H9 (cell line): Measurements from ENCODE around the gene THOP1. TPM values are rescaled to one million over a fixed set of nuclear protein-coding genes. Genes with fewer than 3 reads are reported as not detected.

ENCODE experiments used
- DNase-seq: peaks from one replicate; pipeline ENCODE4 v3.0.0-alpha.2; 2017
- H2AFZ ChIP-seq: one replicate; pipeline ENCODE4 v1.6.1; 2013; ENCODE audit warnings: mild to moderate bottlenecking, low read length, control low read depth, moderate library complexity
- H2AK5ac ChIP-seq: 2 replicates; pipeline ENCODE4 v1.6.1; 2013; ENCODE audit warnings: low read length, control low read depth, mixed read lengths; ENCODE audit not compliant: insufficient read length
- H2BK120ac ChIP-seq: one replicate; pipeline ENCODE4 v1.6.1; 2013; ENCODE audit warnings: low read depth, mild to moderate bottlenecking, low read length, control low read depth, inconsistent platforms; ENCODE audit not compliant: poor library complexity, severe bottlenecking
- H2BK12ac ChIP-seq: 2 replicates; pipeline ENCODE4 v1.6.1; 2013; ENCODE audit warnings: low read length, control low read depth, mixed read lengths, low read depth; ENCODE audit not compliant: insufficient read length
- H2BK15ac ChIP-seq: 2 replicates; pipeline ENCODE4 v1.6.1; 2013; ENCODE audit warnings: low read depth, low read length, control low read depth
- H2BK20ac ChIP-seq: one replicate; pipeline ENCODE4 v1.6.1; 2013; ENCODE audit warnings: low read depth, mild to moderate bottlenecking, low read length, control low read depth, inconsistent platforms; ENCODE audit not compliant: poor library complexity, severe bottlenecking
- H2BK5ac ChIP-seq: 2 replicates; pipeline ENCODE4 v1.6.1; 2013; ENCODE audit warnings: low read length, control low read depth, mixed read lengths; ENCODE audit not compliant: insufficient read length
- H3K14ac ChIP-seq: 2 replicates; pipeline ENCODE4 v1.6.1; 2013; ENCODE audit warnings: low read length, control low read depth; ENCODE audit not compliant: insufficient read depth
- H3K18ac ChIP-seq: 2 replicates; pipeline ENCODE4 v1.6.1; 2013; ENCODE audit warnings: low read depth, mild to moderate bottlenecking, mixed read lengths, low read length, control low read depth; ENCODE audit not compliant: insufficient read length
- H3K23ac ChIP-seq: 2 replicates; pipeline ENCODE4 v1.6.1; 2013; ENCODE audit warnings: low read length, control low read depth, mixed read lengths, low read depth; ENCODE audit not compliant: insufficient read length
- H3K23me2 ChIP-seq: 2 replicates; pipeline ENCODE4 v1.6.1; 2013; ENCODE audit warnings: low read depth, mild to moderate bottlenecking, mixed read lengths, low read length, control low read depth; ENCODE audit not compliant: insufficient read length, poor library complexity, severe bottlenecking
- H3K27ac ChIP-seq: 2 replicates; pipeline ENCODE4 v1.5.1; 2013; ENCODE audit warnings: low read length, control low read depth, mixed read lengths, low read depth; ENCODE audit not compliant: insufficient read length
- H3K27me3 ChIP-seq: 2 replicates; pipeline ENCODE4 v1.6.1; 2013; ENCODE audit warnings: low read length, control low read depth, inconsistent platforms; ENCODE audit not compliant: insufficient read depth
- H3K4ac ChIP-seq: 2 replicates; pipeline ENCODE4 v1.6.1; 2013; ENCODE audit warnings: low read depth, mild to moderate bottlenecking, control low read depth, inconsistent platforms, low read length, moderate library complexity
- H3K4me1 ChIP-seq: 2 replicates; pipeline ENCODE4 v1.6.1; 2013; ENCODE audit warnings: low read length, control low read depth, inconsistent platforms; ENCODE audit not compliant: insufficient read depth
- H3K4me2 ChIP-seq: 2 replicates; pipeline ENCODE4 v1.6.1; 2013; ENCODE audit warnings: low read length, control low read depth, mixed read lengths; ENCODE audit not compliant: insufficient read length, insufficient read depth
- H3K56ac ChIP-seq: 2 replicates; pipeline ENCODE4 v1.6.1; 2013; ENCODE audit warnings: low read depth, mild to moderate bottlenecking, mixed read lengths, low read length, control low read depth; ENCODE audit not compliant: insufficient read length
- H3K79me1 ChIP-seq: 2 replicates; pipeline ENCODE4 v1.6.1; 2013; ENCODE audit warnings: low read depth, mild to moderate bottlenecking, moderate library complexity, low read length, control low read depth, inconsistent platforms; ENCODE audit not compliant: insufficient read depth, poor library complexity, severe bottlenecking
- H3K79me2 ChIP-seq: 2 replicates; pipeline ENCODE4 v1.6.1; 2013; ENCODE audit warnings: low read length, control low read depth, inconsistent platforms; ENCODE audit not compliant: insufficient read depth
- H3K9ac ChIP-seq: 2 replicates; pipeline ENCODE4 v1.6.1; 2013; ENCODE audit warnings: low read length, control low read depth, mixed read lengths; ENCODE audit not compliant: insufficient read length; ENCODE audit errors: extremely low read depth
- H3K9me3 ChIP-seq: one replicate; pipeline ENCODE4 v1.6.1; 2013; ENCODE audit warnings: low read depth, low read length, inconsistent platforms; ENCODE audit not compliant: control insufficient read depth
- H3T11ph ChIP-seq: one replicate; pipeline ENCODE4 v1.6.1; 2013; ENCODE audit warnings: mild to moderate bottlenecking, low read length, control low read depth, inconsistent platforms
- H4K20me1 ChIP-seq: one replicate; pipeline ENCODE4 v1.6.1; 2013; ENCODE audit not compliant: control insufficient read depth, insufficient read length, insufficient read depth
- H4K5ac ChIP-seq: 2 replicates; pipeline ENCODE4 v1.6.1; 2013; ENCODE audit warnings: low read depth, mild to moderate bottlenecking, mixed read lengths, low read length, control low read depth; ENCODE audit not compliant: insufficient read length
- H4K8ac ChIP-seq: replicated peaks from 2 replicates; pipeline ENCODE4 v1.6.1; 2013; ENCODE audit warnings: low read length, control low read depth, mixed read lengths, low read depth; ENCODE audit not compliant: insufficient read length
- H4K91ac ChIP-seq: 2 replicates; pipeline ENCODE4 v1.6.1; 2013; ENCODE audit warnings: low read depth, mild to moderate bottlenecking, moderate library complexity, mixed read lengths, low read length, control low read depth; ENCODE audit not compliant: insufficient read length
- H3K27ac Mint-ChIP-seq, 3 experiments: 2 replicates in 2 of 3; 3 replicates in 1 of 3; pipeline ENCODE4 v1.8.0; 2020 to 2021; ENCODE audit warnings: mixed read lengths in 3 of 3, mild to moderate bottlenecking in 1 of 3, moderate library complexity in 1 of 3
- H3K27me3 Mint-ChIP-seq: 2 replicates; pipeline ENCODE4 v1.8.0; 2021; ENCODE audit warnings: low read depth, mild to moderate bottlenecking, moderate library complexity, mixed read lengths
- H3K36me3 Mint-ChIP-seq, 3 experiments: 2 replicates in 2 of 3; 3 replicates in 1 of 3; pipeline ENCODE4 v1.8.0; 2020 to 2021; ENCODE audit warnings: low read depth in 3 of 3, mixed read lengths in 3 of 3; ENCODE audit not compliant: insufficient read depth in 1 of 3
- H3K4me1 Mint-ChIP-seq, 2 experiments: 2 replicates each; pipeline ENCODE4 v1.8.0; 2020; ENCODE audit warnings: mixed read lengths in 2 of 2
- H3K4me3 Mint-ChIP-seq, 2 experiments: 2 replicates in 1 of 2; 3 replicates in 1 of 2; pipeline ENCODE4 v1.8.0; 2020 to 2021; ENCODE audit warnings: mild to moderate bottlenecking in 2 of 2, mixed read lengths in 2 of 2, moderate library complexity in 1 of 2
- H3K9me3 Mint-ChIP-seq, 2 experiments: 2 replicates in 1 of 2; 3 replicates in 1 of 2; pipeline ENCODE4 v1.8.0; 2020; ENCODE audit warnings: mild to moderate bottlenecking in 2 of 2, mixed read lengths in 2 of 2, moderate library complexity in 1 of 2
- CTCF ChIP-seq: fragments of 200-600 bp; sonication (generic); conservative IDR thresholded peaks from 3 replicates; pipeline ENCODE4 v1.8.0; 2021; ENCODE audit warnings: antibody characterized with exemption, mild to moderate bottlenecking
- WGBS: extraction: QIAGEN DNeasy Blood & Tissue Kit; methylation state at CpG from one replicate; pipeline ENCODE4 v1.1.7; 2013; ENCODE audit warnings: missing lambda C conversion rate, low lambda C conversion rate, mixed read lengths; ENCODE audit not compliant: insufficient read length; ENCODE audit errors: extremely low coverage; 5-methylcytosine and 5-hydroxymethylcytosine counted together
- total RNA-seq: library from RNA; stranded (reverse); gene quantifications from 2 replicates; pipeline ENCODE4 v1.2.1, GENCODE V29; 2021

Gene THOP1
- total RNA-seq, 1 experiment from 2014 or later: 150 TPM

GRCh38 chr19:2799273-2800020, 14.1 kb downstream of the THOP1 start:
- Histone ChIP-seq H4K20me1 (no peaks in the 10 kb centered on the region), H3K23ac (no peak overlapping the region), H3K56ac (no peak overlapping the region), H3K18ac (no peak overlapping the region), H3T11ph (no peak overlapping the region), H4K91ac (no peak overlapping the region), H3K79me2 (no peaks in the 10 kb centered on the region), H2BK12ac (no peak overlapping the region), H3K79me1 (peaks cover 4% of the 10 kb centered on the region), H3K4me2 (no peak overlapping the region), H3K9me3 (no peaks in the 10 kb centered on the region), H3K23me2 (no peaks in the 10 kb centered on the region), H2BK20ac (no peak overlapping the region), H3K14ac (no peak overlapping the region), H4K8ac (no peak overlapping the region), H2AFZ (no peak overlapping the region), H3K27me3 (no peaks in the 10 kb centered on the region), H2BK5ac (no peak overlapping the region), H3K4me1 (no peaks in the 10 kb centered on the region), H2BK15ac (no peak overlapping the region), H3K27ac (no peak overlapping the region), H2BK120ac (no peak overlapping the region), H2AK5ac (no peak overlapping the region), H3K9ac (no peak overlapping the region), H3K4ac (no peak overlapping the region), H4K5ac (no peak overlapping the region)
- Mint-ChIP-seq H3K36me3 (peaks cover 37 to 85% (median 82%) of the 10 kb centered on the region in 3 experiments), H3K4me3 (no peak overlapping the region), H3K4me1 (peaks cover 0 to 2% of the 10 kb centered on the region in 2 experiments; a peak in 1 of 4 replicates), H3K27ac (no peak overlapping the region), H3K9me3 (no peaks in the 10 kb centered on the region), H3K27me3 (no peaks in the 10 kb centered on the region)
- TF ChIP-seq CTCF: no peak
- no peak for DNase-seq
- WGBS: no CpG with 5 or more reads among the region's 41 CpGs
